ENCODE data around the gene NUP62. TPM values are rescaled to one million over a fixed set of nuclear protein-coding genes. Genes with fewer than 3 reads are reported as not detected.

The NUP62 gene
- total and polyA plus RNA-seq, 7 experiments from 2014 or later: 26.9 to 130 (median 52.4) TPM

DNA sequence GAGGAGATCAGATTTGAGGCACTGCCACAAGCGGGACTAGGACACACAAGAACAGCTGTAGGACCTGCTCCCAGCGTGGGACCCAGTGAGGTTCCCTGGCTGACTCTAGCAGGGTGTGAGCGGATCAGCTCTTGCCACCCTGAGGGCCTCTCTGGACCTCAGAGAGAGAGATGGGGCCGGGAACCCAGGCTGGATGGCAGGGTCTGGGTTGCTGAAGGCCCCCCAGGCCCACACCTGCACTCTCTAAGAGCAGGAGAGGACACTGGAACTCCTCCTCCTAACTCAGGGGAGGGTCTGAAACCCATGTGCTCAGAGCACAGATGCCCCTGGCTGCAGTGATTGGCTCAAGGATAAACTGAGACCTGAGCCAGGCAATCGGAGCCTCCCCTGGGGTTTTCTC lies 19.1 kb downstream of the NUP62 start:
- ATAC-seq (no peak), DNase-seq (no peak)
- H3K4me3 ChIP-seq (ENCODE audit: low read length): no peak overlapping the region
- no peaks in the 10 kb centered on the region for H3K27me3 ChIP-seq (ENCODE audit: control insufficient read depth in 2 of 2, insufficient read depth in 2 of 2, low read length in 2 of 2)
- no peaks in the 10 kb centered on the region for H3K9me3 Mint-ChIP-seq
- no peaks in the 10 kb centered on the region for H3K4me1 ChIP-seq (ENCODE audit: control insufficient read depth in 2 of 2, insufficient read depth in 2 of 2, low read length in 2 of 2)
- CTCF ChIA-PET: no interaction called here
- H3K27me3 Mint-ChIP-seq: no peaks in the 10 kb centered on the region
- H3K4me3 Mint-ChIP-seq: no peak overlapping the region
- intact Hi-C loops (cut with micrococcal nuclease): loop anchor here in 1 of 2 donors (2.0 kb wide), 1 partner anchor 13 kb away; the partner anchor contains the start of gene IL4I1
- H3K36me3 ChIP-seq (ENCODE audit: control insufficient read depth in 2 of 3, insufficient read depth in 3 of 3, low read length in 3 of 3): peaks cover 0 to 61% (median 0%) of the 10 kb centered on the region in 3 experiments
- no peaks in the 10 kb centered on the region for H3K9me3 ChIP-seq (ENCODE audit: control insufficient read depth in 2 of 3, low read length in 3 of 3)
- peak overlapping the region in 1 of 9 donors; percentile 48 for H3K27ac Mint-ChIP-seq
- peaks cover 17 to 60% (median 25%) of the 10 kb centered on the region in 7 donors for H3K4me1 Mint-ChIP-seq
- POLR2A ChIA-PET: interaction anchor here (0.6 kb wide), 1 partner anchor 60 kb away, joined by 3 read pairs; no protein-coding TSS in a partner anchor
- no peak overlapping the region for H3K27ac ChIP-seq (ENCODE audit: low read depth, low read length)
- H3K36me3 Mint-ChIP-seq: peaks cover 0 to 36% (median 16%) of the 10 kb centered on the region in 5 donors

DNA sequence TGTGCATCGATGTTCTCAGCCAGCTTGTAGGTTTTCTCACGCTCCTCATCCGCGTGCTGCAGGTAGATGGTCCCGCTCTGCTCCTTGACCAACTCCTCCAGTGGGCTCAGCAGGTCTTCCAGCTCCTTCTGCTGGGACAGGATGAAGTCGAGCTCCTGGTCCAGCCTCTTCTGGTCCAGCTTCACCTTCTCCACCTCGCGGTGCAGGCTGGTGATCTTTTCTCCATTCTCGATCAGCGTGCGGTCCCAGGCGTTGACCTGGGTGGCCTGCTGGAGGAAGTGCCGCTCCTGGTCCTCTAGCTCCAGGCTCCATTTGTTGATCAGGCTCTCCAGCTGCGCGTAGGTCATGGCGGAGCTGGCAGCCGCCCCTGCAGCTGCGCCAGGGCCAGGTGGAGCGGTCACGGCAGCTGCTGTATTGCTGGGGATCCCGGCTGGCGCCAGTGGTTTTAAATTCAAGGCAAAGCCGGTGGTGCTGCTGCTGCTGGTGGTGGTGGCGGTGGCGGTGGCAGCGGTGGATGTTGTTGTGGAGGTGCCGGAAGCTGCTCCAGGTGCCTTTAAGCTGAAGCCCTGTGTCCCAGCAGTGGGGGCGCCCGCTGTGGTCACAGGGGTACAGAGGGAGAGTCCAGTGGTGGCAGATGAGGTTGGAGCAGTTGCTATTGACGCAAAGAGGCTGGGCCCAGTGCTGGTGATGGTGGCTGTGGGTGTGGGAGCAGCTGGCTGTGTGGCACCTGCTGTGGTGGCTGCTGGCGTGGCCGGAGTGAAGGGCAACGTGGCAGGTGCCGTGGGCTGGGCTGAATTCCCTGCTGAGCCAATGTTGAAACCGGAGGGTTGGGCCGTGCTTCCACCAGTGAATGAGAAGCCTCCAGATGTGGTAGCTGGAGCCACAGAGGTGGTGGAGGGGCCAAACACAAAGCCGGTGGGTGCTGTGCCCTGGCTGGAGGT lies 20.6 kb downstream of the NUP62 start:
- Histone ChIP-seq H3K36me3 (ENCODE audit: control insufficient read depth in 2 of 3, insufficient read depth in 3 of 3, low read length in 3 of 3) (peaks cover 0 to 52% (median 0%) of the 10 kb centered on the region in 3 experiments), H3K4me3 (ENCODE audit: low read length) (no peak overlapping the region), H3K27ac (ENCODE audit: low read depth, low read length) (no peak overlapping the region), H3K27me3 (ENCODE audit: control insufficient read depth in 2 of 2, insufficient read depth in 2 of 2, low read length in 2 of 2) (no peaks in the 10 kb centered on the region), H3K9me3 (ENCODE audit: control insufficient read depth in 2 of 3, low read length in 3 of 3) (no peaks in the 10 kb centered on the region), H3K4me1 (ENCODE audit: control insufficient read depth in 2 of 2, insufficient read depth in 2 of 2, low read length in 2 of 2) (no peaks in the 10 kb centered on the region)
- no peaks in the 10 kb centered on the region for H3K9me3 Mint-ChIP-seq
- H3K36me3 Mint-ChIP-seq: peaks cover 0 to 29% (median 10%) of the 10 kb centered on the region in 5 donors
- ChIA-PET CTCF (interaction anchor here (0.5 kb wide), 1 partner anchor 1486 kb away, joined by 6 read pairs; no protein-coding TSS in a partner anchor), POLR2A (interaction anchor here (0.8 kb wide), 1 partner anchor 21 kb away, joined by 3 read pairs; no protein-coding TSS in a partner anchor)
- H3K27ac Mint-ChIP-seq: no peak overlapping the region
- peaks cover 17 to 60% (median 25%) of the 10 kb centered on the region in 7 donors for H3K4me1 Mint-ChIP-seq
- DNase-seq (no peak), ATAC-seq (no peak)
- H3K27me3 Mint-ChIP-seq: no peaks in the 10 kb centered on the region
- intact Hi-C loops (cut with micrococcal nuclease): no loop called here
- H3K4me3 Mint-ChIP-seq: no peak overlapping the region

DNA sequence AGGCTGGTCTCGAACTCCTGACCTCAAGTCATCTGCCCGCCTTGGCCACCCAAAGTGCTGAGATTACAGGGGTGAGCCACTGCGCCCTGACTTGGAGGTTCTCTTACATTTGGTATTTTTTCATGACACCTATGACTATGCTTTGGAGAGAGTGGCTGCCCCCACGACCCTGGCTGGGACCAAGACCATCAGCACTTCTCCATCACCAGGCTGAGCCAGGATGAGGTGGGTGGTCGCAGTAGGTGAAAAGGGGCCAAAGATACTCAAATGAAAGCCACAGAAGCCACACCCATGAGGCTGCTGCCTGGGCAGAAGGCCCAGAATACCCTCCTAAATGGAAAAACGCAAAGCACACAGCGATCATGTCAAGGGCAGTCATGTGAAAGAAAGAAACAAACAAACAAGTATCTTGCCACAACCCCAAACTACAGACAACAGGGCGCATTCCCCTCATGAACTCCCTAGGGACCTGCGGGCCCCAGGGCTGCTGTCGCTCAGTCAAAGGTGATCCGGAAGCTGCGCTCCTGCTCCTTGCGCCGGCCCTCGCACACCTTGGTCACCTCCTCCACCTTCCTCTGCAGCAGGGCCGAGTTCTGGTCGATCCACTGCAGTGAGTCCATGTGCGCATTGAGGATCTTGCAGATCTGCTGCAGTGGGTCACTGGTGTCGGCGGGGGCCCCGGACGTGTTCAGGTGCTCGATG lies 21.4 kb downstream of the NUP62 start:
- Mint-ChIP-seq H3K4me3 (no peak overlapping the region), H3K36me3 (peaks cover 0 to 22% (median 4%) of the 10 kb centered on the region in 5 donors), H3K4me1 (peaks cover 16 to 54% (median 18%) of the 10 kb centered on the region in 7 donors), H3K9me3 (no peaks in the 10 kb centered on the region), H3K27ac (no peak overlapping the region), H3K27me3 (no peaks in the 10 kb centered on the region)
- Histone ChIP-seq H3K4me1 (ENCODE audit: control insufficient read depth in 2 of 2, insufficient read depth in 2 of 2, low read length in 2 of 2) (no peaks in the 10 kb centered on the region), H3K27me3 (ENCODE audit: control insufficient read depth in 2 of 2, insufficient read depth in 2 of 2, low read length in 2 of 2) (no peaks in the 10 kb centered on the region), H3K36me3 (ENCODE audit: control insufficient read depth in 2 of 3, insufficient read depth in 3 of 3, low read length in 3 of 3) (peaks cover 0 to 43% (median 0%) of the 10 kb centered on the region in 3 experiments), H3K27ac (ENCODE audit: low read depth, low read length) (no peak overlapping the region), H3K9me3 (ENCODE audit: control insufficient read depth in 2 of 3, low read length in 3 of 3) (no peaks in the 10 kb centered on the region), H3K4me3 (ENCODE audit: low read length) (no peak overlapping the region)
- ChIA-PET POLR2A (interaction anchor here (0.8 kb wide), 1 partner anchor 22 kb away, joined by 3 read pairs; no protein-coding TSS in a partner anchor), CTCF (interaction anchor here (0.5 kb wide), 1 partner anchor 1485 kb away, joined by 6 read pairs; no protein-coding TSS in a partner anchor)
- intact Hi-C loops (cut with micrococcal nuclease): no loop called here
- no peak for DNase-seq
- ATAC-seq: no peak

DNA sequence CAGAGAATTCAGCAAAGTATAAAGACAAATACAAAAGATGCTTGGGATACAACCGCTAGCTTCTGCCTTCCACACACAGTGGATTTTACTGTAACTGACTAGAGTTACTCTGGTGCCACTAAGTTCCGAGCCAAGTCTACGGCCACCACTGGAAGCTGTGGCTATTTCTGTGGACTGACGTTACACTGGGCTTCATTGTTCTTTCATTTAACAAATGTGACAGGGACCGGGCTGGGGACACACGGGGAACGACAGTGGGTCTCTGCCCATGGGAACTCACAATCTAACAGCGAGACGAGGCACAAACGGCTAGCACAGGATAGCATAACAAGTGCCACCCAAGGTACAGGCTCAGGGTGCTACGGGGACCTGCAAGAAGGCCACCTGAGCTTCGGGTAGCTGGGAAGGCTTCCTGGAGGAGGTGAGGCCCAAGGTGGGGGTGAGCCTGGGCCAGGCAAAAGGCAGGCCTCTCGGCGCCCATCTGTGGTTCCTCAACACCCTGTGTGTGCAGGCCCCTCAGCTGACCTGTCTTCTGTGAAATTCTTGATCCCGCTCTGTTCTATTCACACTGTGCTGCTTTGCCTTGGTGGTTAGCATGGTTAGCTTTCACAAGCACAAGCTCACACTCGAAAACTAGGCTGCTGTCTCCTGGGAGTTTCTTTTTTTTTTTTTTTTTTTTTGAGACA lies 22.3 kb downstream of the NUP62 start:
- ATAC-seq: no peak
- H3K36me3 Mint-ChIP-seq: peaks cover 0 to 22% (median 3%) of the 10 kb centered on the region in 5 donors
- DNase-seq: no peak
- Histone ChIP-seq H3K27ac (ENCODE audit: low read depth, low read length) (no peak overlapping the region), H3K36me3 (ENCODE audit: control insufficient read depth in 2 of 3, insufficient read depth in 3 of 3, low read length in 3 of 3) (peaks cover 0 to 38% (median 0%) of the 10 kb centered on the region in 3 experiments), H3K9me3 (ENCODE audit: control insufficient read depth in 2 of 3, low read length in 3 of 3) (no peaks in the 10 kb centered on the region), H3K4me3 (ENCODE audit: low read length) (no peak overlapping the region), H3K27me3 (ENCODE audit: control insufficient read depth in 2 of 2, insufficient read depth in 2 of 2, low read length in 2 of 2) (no peaks in the 10 kb centered on the region), H3K4me1 (ENCODE audit: control insufficient read depth in 2 of 2, insufficient read depth in 2 of 2, low read length in 2 of 2) (no peaks in the 10 kb centered on the region)
- intact Hi-C loops (cut with micrococcal nuclease): no loop called here
- H3K27me3 Mint-ChIP-seq: no peaks in the 10 kb centered on the region
- no peaks in the 10 kb centered on the region for H3K9me3 Mint-ChIP-seq
- H3K4me3 Mint-ChIP-seq: no peak overlapping the region
- peak overlapping the region in 4 of 9 donors; percentile 6 to 62 (median 18) for H3K27ac Mint-ChIP-seq
- ChIA-PET POLR2A (no interaction called here), CTCF (no interaction called here)
- H3K4me1 Mint-ChIP-seq: peaks cover 11 to 48% (median 17%) of the 10 kb centered on the region in 7 donors

DNA sequence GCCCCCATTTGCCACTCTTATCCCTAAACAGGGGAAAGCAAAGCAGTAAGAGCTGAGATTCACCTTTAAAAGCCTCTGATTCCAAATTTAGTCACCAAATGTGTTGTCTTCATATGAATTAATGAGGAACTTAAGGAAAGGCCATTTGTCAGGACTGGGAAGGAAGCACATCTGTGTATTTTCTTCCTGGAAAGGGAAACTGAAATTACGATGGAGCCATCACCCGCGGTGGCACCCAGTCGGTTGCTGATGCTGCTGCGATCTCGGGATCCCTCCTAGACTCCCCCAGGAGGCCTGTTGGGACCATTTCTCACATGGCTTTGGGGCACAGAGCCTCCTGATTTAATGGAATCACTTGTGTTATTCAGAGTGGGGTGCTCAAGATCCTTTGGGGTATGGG lies 25.2 kb downstream of the NUP62 start:
- H3K36me3 Mint-ChIP-seq: peaks cover 0 to 18% (median 3%) of the 10 kb centered on the region in 5 donors
- ChIA-PET CTCF (no interaction called here), POLR2A (interaction anchor here (1.4 kb wide), 1 partner anchor 25 kb away, joined by 3 read pairs; the partner anchor contains the start of genes ATF5 and NUP62)
- H3K36me3 ChIP-seq (ENCODE audit: control insufficient read depth in 2 of 3, insufficient read depth in 3 of 3, low read length in 3 of 3): peaks cover 0 to 23% (median 0%) of the 10 kb centered on the region in 3 experiments
- intact Hi-C loops (cut with micrococcal nuclease): no loop called here
- H3K27me3 ChIP-seq (ENCODE audit: control insufficient read depth in 2 of 2, insufficient read depth in 2 of 2, low read length in 2 of 2): no peaks in the 10 kb centered on the region
- H3K4me3 Mint-ChIP-seq: no peak overlapping the region
- no peaks in the 10 kb centered on the region for H3K9me3 ChIP-seq (ENCODE audit: control insufficient read depth in 2 of 3, low read length in 3 of 3)
- H3K4me3 ChIP-seq (ENCODE audit: low read length): no peak overlapping the region
- DNase-seq (no peak), ATAC-seq (no peak)
- no peaks in the 10 kb centered on the region for H3K9me3 Mint-ChIP-seq
- H3K27me3 Mint-ChIP-seq: no peaks in the 10 kb centered on the region
- peaks cover 0 to 35% (median 5%) of the 10 kb centered on the region in 7 donors for H3K4me1 Mint-ChIP-seq
- H3K4me1 ChIP-seq (ENCODE audit: control insufficient read depth in 2 of 2, insufficient read depth in 2 of 2, low read length in 2 of 2): no peaks in the 10 kb centered on the region
- H3K27ac Mint-ChIP-seq: peak overlapping the region in 1 of 9 donors; percentile 55
- no peak overlapping the region for H3K27ac ChIP-seq (ENCODE audit: low read depth, low read length)
